BLaER1 (cell line): ENCODE results near the gene DRGX.

Experiments used
- H3K27ac ChIP-seq: shearing (Covaris generic); formaldehyde crosslinking; 2 replicates; pipeline ENCODE4 v1.8.1; 2022
- H3K27me3 ChIP-seq: shearing (Covaris generic); formaldehyde crosslinking; 2 replicates; pipeline ENCODE4 v1.8.1; 2022
- H3K36me3 ChIP-seq: shearing (Covaris generic); formaldehyde crosslinking; 2 replicates; pipeline ENCODE4 v1.8.1; 2022
- H3K4me1 ChIP-seq: shearing (Covaris generic); formaldehyde crosslinking; 2 replicates; pipeline ENCODE4 v1.8.1; 2022
- H3K4me2 ChIP-seq: shearing (Covaris generic); formaldehyde crosslinking; 2 replicates; pipeline ENCODE4 v1.8.1; 2022
- H3K4me3 ChIP-seq: shearing (Covaris generic); formaldehyde crosslinking; 2 replicates; pipeline ENCODE4 v1.8.1; 2022
- H3K9ac ChIP-seq: shearing (Covaris generic); formaldehyde crosslinking; 2 replicates; pipeline ENCODE4 v1.8.1; 2022
- H3K9me3 ChIP-seq: shearing (Covaris generic); formaldehyde crosslinking; 2 replicates; pipeline ENCODE4 v1.8.1; 2022
- H4K20me1 ChIP-seq: shearing (Covaris generic); formaldehyde crosslinking; 2 replicates; pipeline ENCODE4 v1.8.1; 2022
- Cebpa-rat ChIP-seq: shearing (Covaris generic); IDR thresholded peaks from 2 replicates; pipeline ENCODE4 v1.8.1; 2022

DRGX gene

GRCh38 chr10:49371967-49372366 lies 23.9 kb downstream of the DRGX start:
- H3K4me2 ChIP-seq = no peak overlapping the region
- peaks cover 19% of the 10 kb centered on the region for H3K4me1 ChIP-seq
- no peak overlapping the region for H3K27ac ChIP-seq
- H3K36me3 ChIP-seq = no peaks in the 10 kb centered on the region
- H3K4me3 ChIP-seq = no peak overlapping the region
- H3K9ac ChIP-seq = no peak overlapping the region
- H3K27me3 ChIP-seq = no peaks in the 10 kb centered on the region
- no peaks in the 10 kb centered on the region for H3K9me3 ChIP-seq
- TF ChIP-seq Cebpa-rat = no peak
- no peaks in the 10 kb centered on the region for H4K20me1 ChIP-seq

GRCh38 chr10:49370326-49371100 lies 25.4 kb downstream of the DRGX start:
- Histone ChIP-seq H3K4me3 (no peak overlapping the region), H3K4me1 (peaks cover 30% of the 10 kb centered on the region), H3K36me3 (no peaks in the 10 kb centered on the region), H3K4me2 (no peak overlapping the region), H3K27ac (no peak overlapping the region), H4K20me1 (no peaks in the 10 kb centered on the region), H3K27me3 (no peaks in the 10 kb centered on the region), H3K9me3 (no peaks in the 10 kb centered on the region), H3K9ac (no peak overlapping the region)
- no peak for TF ChIP-seq Cebpa-rat

GRCh38 chr10:49369216-49370162 lies 26.4 kb downstream of the DRGX start:
- no peak for TF ChIP-seq Cebpa-rat
- no peak overlapping the region for H3K4me3 ChIP-seq
- H3K4me2 ChIP-seq = peak overlapping the region; percentile 71
- no peak overlapping the region for H3K9ac ChIP-seq
- no peaks in the 10 kb centered on the region for H3K9me3 ChIP-seq
- no peak overlapping the region for H3K27ac ChIP-seq
- H4K20me1 ChIP-seq = no peaks in the 10 kb centered on the region
- peaks cover 39% of the 10 kb centered on the region for H3K4me1 ChIP-seq
- H3K36me3 ChIP-seq = no peaks in the 10 kb centered on the region
- no peaks in the 10 kb centered on the region for H3K27me3 ChIP-seq

GRCh38 chr10:49368256-49368655 lies 27.6 kb downstream of the DRGX start:
- Histone ChIP-seq H3K4me2 (peak overlapping the region; percentile 71), H3K9ac (no peak overlapping the region), H3K36me3 (no peaks in the 10 kb centered on the region), H3K9me3 (no peaks in the 10 kb centered on the region), H4K20me1 (no peaks in the 10 kb centered on the region), H3K4me3 (no peak overlapping the region), H3K27me3 (no peaks in the 10 kb centered on the region), H3K27ac (no peak overlapping the region), H3K4me1 (peaks cover 39% of the 10 kb centered on the region)
- TF ChIP-seq Cebpa-rat = no peak

- H3K36me3 ChIP-seq = no peaks in the 10 kb centered on the region
- H3K4me3 ChIP-seq = no peak overlapping the region
- no peak overlapping the region for H3K27ac ChIP-seq
- no peaks in the 10 kb centered on the region for H4K20me1 ChIP-seq
- peaks cover 39% of the 10 kb centered on the region for H3K4me1 ChIP-seq
- H3K27me3 ChIP-seq = no peaks in the 10 kb centered on the region
- H3K9ac ChIP-seq = no peak overlapping the region
- H3K4me2 ChIP-seq = peak overlapping the region; percentile 71
- no peak for TF ChIP-seq Cebpa-rat
- no peaks in the 10 kb centered on the region for H3K9me3 ChIP-seq
Measured at GRCh38 chr10:49367600-49367999, 28.3 kb downstream of the DRGX start.

GRCh38 chr10:49366460-49366859 lies 29.4 kb downstream of the DRGX start:
- Histone ChIP-seq H3K4me3 (no peak overlapping the region), H3K9me3 (no peaks in the 10 kb centered on the region), H3K27ac (no peak overlapping the region), H3K36me3 (no peaks in the 10 kb centered on the region), H3K27me3 (no peaks in the 10 kb centered on the region), H3K4me1 (peaks cover 39% of the 10 kb centered on the region), H3K4me2 (peak overlapping the region; percentile 61), H3K9ac (no peak overlapping the region), H4K20me1 (no peaks in the 10 kb centered on the region)
- TF ChIP-seq Cebpa-rat = no peak

- no peaks in the 10 kb centered on the region for H4K20me1 ChIP-seq
- H3K27ac ChIP-seq = no peak overlapping the region; the same call in 1 of the 2 replicates
- H3K9ac ChIP-seq = no peak overlapping the region
- H3K4me2 ChIP-seq = peak overlapping the region; percentile 61
- no peaks in the 10 kb centered on the region for H3K9me3 ChIP-seq
- TF ChIP-seq Cebpa-rat = no peak
- no peaks in the 10 kb centered on the region for H3K27me3 ChIP-seq
- H3K36me3 ChIP-seq = no peaks in the 10 kb centered on the region
- no peak overlapping the region for H3K4me3 ChIP-seq
- peaks cover 44% of the 10 kb centered on the region for H3K4me1 ChIP-seq
Measured at GRCh38 chr10:49365675-49366415, 30.0 kb downstream of the DRGX start.

- no peak overlapping the region for H3K4me3 ChIP-seq
- peak overlapping the region; percentile 61 for H3K4me2 ChIP-seq
- TF ChIP-seq Cebpa-rat = no peak
- H3K9me3 ChIP-seq = no peaks in the 10 kb centered on the region
- H3K27me3 ChIP-seq = no peaks in the 10 kb centered on the region
- no peaks in the 10 kb centered on the region for H3K36me3 ChIP-seq
- no peak overlapping the region; the same call in 1 of the 2 replicates for H3K27ac ChIP-seq
- no peaks in the 10 kb centered on the region for H4K20me1 ChIP-seq
- H3K4me1 ChIP-seq = peaks cover 50% of the 10 kb centered on the region
- no peak overlapping the region for H3K9ac ChIP-seq
Measured at GRCh38 chr10:49365275-49365674, 30.6 kb downstream of the DRGX start.

- Histone ChIP-seq H3K4me2 (0 out of 2 replicates have a peak overlapping the region, but pooled peaks have one; percentile 61), H4K20me1 (no peaks in the 10 kb centered on the region), H3K9me3 (no peaks in the 10 kb centered on the region), H3K4me1 (peaks cover 55% of the 10 kb centered on the region), H3K27me3 (no peaks in the 10 kb centered on the region), H3K9ac (no peak overlapping the region), H3K36me3 (no peaks in the 10 kb centered on the region), H3K27ac (no peak overlapping the region), H3K4me3 (no peak overlapping the region)
- no peak for TF ChIP-seq Cebpa-rat
Measured at GRCh38 chr10:49364747-49365146, 31.1 kb downstream of the DRGX start.
